Dedifferentiated amniotic fluid mesenchymal stem cell (primary cell): Measurements from ENCODE around the gene GOSR1.
"Not testable (repeated sequence)": the region's sequence is repeated elsewhere in the genome, so short reads cannot be mapped to it uniquely, and the experiment has no call there.

Experiments used
- DNase-seq: peaks from one replicate; pipeline ENCODE4 v3.0.0-alpha.2; 2016; ENCODE audit errors: extremely low spot score

GOSR1 gene

GRCh38 chr17:30545024-30545423 is 67.8 kb downstream of the GOSR1 start:
- DNase-seq, result no peak

- DNase-seq, result no peak
Observed at GRCh38 chr17:30547778-30548573, 70.8 kb downstream of the GOSR1 start.

GRCh38 chr17:30549181-30549580 is 72.0 kb downstream of the GOSR1 start:
- not testable (repeated sequence) for DNase-seq

- DNase-seq, result no peak
Observed at GRCh38 chr17:30549864-30550511, 72.8 kb downstream of the GOSR1 start.

- DNase-seq, result no peak
Observed at GRCh38 chr17:30550512-30551273, 73.5 kb downstream of the GOSR1 start.

- not testable (repeated sequence) for DNase-seq
Observed at GRCh38 chr17:30551274-30551995, 74.2 kb downstream of the GOSR1 start.

GRCh38 chr17:30551996-30552339 is 74.8 kb downstream of the GOSR1 start:
- no peak for DNase-seq

GRCh38 chr17:30552994-30553566 is 75.9 kb downstream of the GOSR1 start:
- no peak for DNase-seq

- not testable (repeated sequence) for DNase-seq
Observed at GRCh38 chr17:30553823-30554440, 76.7 kb downstream of the GOSR1 start.

- DNase-seq, result no peak
Observed at GRCh38 chr17:30554839-30555751, 77.9 kb downstream of the GOSR1 start.

GRCh38 chr17:30555942-30556341 is 78.7 kb downstream of the GOSR1 start:
- DNase-seq, result no peak

- DNase-seq, result no peak
Observed at GRCh38 chr17:30556374-30557332, 79.4 kb downstream of the GOSR1 start.

GRCh38 chr17:30557916-30558685 is 80.9 kb downstream of the GOSR1 start:
- no peak for DNase-seq

- no peak for DNase-seq
Observed at GRCh38 chr17:30558686-30559545, 81.7 kb downstream of the GOSR1 start.

GRCh38 chr17:30559656-30560055 is 82.4 kb downstream of the GOSR1 start:
- no peak for DNase-seq

GRCh38 chr17:30560117-30561026 is 83.2 kb downstream of the GOSR1 start:
- DNase-seq, result not testable (repeated sequence)
